NCI-H524 treated with DMSO at 0.1 percent for 48 hours (cell line): ENCODE data around the gene HIPK3.
"Not testable (repeated sequence)": the region's sequence is repeated elsewhere in the genome, so short reads cannot be mapped to it uniquely, and the experiment has no call there.

ENCODE experiments used
- DNase-seq: peaks from one replicate; lab custom pipeline; 2025; lab: John Stamatoyannopoulos, UW

HIPK3 gene

GRCh38 chr11:33362051-33362910, 105.1 kb downstream of the HIPK3 start:
- no peak for DNase-seq

- DNase-seq, result no peak
These were observed 109.7 kb downstream of the HIPK3 start for GRCh38 chr11:33366918-33367317.

- not testable (repeated sequence) for DNase-seq
These were observed 111.3 kb downstream of the HIPK3 start for GRCh38 chr11:33368475-33368874.

- DNase-seq, result no peak
These were observed 111.8 kb downstream of the HIPK3 start for GRCh38 chr11:33368931-33369330.

GRCh38 chr11:33373636-33374035, 116.5 kb downstream of the HIPK3 start:
- DNase-seq, result no peak

GRCh38 chr11:33375236-33375635, 118.1 kb downstream of the HIPK3 start:
- no peak for DNase-seq

- no peak for DNase-seq
These were observed 118.6 kb downstream of the HIPK3 start, which contains the start of gene KIAA1549L for GRCh38 chr11:33375688-33376311. Gene KIAA1549L (plus strand): TSS chr11:33376108.

GRCh38 chr11:33376331-33377310, 119.4 kb downstream of the HIPK3 start:
- DNase-seq, result no peak

- DNase-seq, result no peak
These were observed 120.5 kb downstream of the HIPK3 start for GRCh38 chr11:33377412-33378370.

- no peak for DNase-seq
These were observed 122.8 kb downstream of the HIPK3 start for GRCh38 chr11:33379947-33380346.

- no peak for DNase-seq
These were observed 126.1 kb downstream of the HIPK3 start for GRCh38 chr11:33383075-33383919.

- no peak for DNase-seq
These were observed 126.7 kb downstream of the HIPK3 start for GRCh38 chr11:33383920-33384209.

GRCh38 chr11:33384220-33384619, 127.0 kb downstream of the HIPK3 start:
- no peak for DNase-seq

GRCh38 chr11:33387581-33387980, 130.4 kb downstream of the HIPK3 start:
- no peak for DNase-seq

- DNase-seq, result no peak
These were observed 130.8 kb downstream of the HIPK3 start for GRCh38 chr11:33387996-33388395.

GRCh38 chr11:33388793-33389525, 131.8 kb downstream of the HIPK3 start:
- no peak for DNase-seq

GRCh38 chr11:33389635-33390034, 132.5 kb downstream of the HIPK3 start:
- DNase-seq, result no peak

- no peak for DNase-seq
These were observed 134.0 kb downstream of the HIPK3 start for GRCh38 chr11:33390944-33391892.

GRCh38 chr11:33391893-33392251, 134.7 kb downstream of the HIPK3 start:
- DNase-seq, result no peak
